HG02981 (cell line): ENCODE data around the gene FAM234B.

ENCODE experiments used
- ATAC-seq: cut with Tn5 transposase; IDR thresholded peaks from one replicate; pipeline ENCODE4 v1.9.1; 2021; ENCODE audit warnings: mild to moderate bottlenecking, moderate library complexity; ENCODE audit not compliant: unreplicated experiment

The FAM234B gene

DNA sequence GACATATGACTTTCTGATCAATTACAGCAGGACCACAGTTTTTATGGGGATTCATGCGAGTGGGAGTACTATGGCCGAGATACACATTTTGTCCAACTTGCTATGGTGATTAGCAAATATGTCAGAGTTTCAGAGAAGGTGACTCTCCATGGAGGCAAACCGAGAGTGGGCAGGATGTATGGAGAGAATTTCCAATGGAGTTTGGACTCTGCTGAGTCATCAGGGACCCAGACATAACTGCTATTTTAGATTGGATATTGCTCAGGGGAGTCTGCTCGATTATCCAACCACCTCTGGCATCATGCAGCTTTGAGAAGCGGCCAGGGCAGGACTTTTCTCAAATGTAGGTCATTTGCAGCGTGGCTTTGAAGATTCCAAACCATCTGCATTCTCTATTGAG is 68.8 kb downstream of the FAM234B start:
- ATAC-seq = no peak

DNA sequence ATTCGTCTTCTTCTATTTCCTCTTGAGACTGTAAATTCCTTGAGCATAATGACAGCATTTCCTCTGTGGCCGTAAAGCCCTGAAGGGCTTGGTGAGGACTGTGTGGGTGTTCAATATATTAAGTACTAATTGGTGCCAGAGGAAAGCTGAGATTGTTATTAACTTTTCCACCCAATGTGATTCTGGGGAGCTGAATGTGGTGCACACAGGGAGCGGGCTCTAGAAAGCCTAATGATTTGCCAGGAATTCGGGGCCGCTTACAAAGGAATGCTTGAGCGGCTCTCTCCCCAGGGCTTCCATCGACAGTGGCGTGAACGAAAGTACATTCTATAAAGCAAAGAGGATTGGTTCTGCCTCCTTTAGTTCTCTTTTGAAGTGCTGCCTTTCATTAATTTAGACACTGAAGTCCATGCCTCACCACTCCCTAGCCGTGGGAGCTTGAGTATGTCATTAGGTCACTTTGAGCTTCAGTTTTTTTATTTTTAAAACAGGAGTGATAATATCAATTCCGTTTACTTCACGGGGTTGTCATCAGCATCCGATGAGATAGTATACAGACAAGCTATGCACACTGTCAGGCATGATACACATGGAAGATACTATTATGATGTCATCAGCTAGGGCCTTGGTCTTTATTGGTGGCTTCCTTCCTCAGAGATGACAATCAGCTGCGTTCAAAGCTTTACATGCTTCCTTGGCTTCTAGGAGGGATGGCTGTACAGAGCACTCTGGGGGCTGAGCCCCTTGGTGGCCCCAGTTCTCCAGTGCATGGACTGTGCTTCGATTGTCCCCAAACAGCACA is 70.3 kb downstream of the FAM234B start:
- no peak for ATAC-seq

DNA sequence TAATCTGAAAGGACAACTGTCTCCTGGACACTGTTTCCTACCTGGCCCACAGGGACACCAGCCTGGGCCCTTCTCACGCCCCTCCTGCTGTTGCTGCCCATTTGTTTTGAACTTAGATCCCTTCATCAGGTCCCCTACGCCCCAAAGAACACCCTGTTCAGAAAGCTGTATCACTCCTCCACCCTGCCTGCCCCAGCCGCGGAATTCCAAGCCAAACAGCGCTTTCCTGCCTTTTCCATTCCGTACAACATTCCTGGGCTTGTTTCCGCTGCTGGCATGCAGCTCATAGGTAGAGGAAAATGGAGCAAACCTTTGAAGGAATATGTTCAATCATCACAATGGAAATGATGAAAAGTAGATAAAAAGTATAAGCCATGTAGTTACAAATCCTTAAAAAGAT is 72.1 kb downstream of the FAM234B start:
- no peak for ATAC-seq

DNA sequence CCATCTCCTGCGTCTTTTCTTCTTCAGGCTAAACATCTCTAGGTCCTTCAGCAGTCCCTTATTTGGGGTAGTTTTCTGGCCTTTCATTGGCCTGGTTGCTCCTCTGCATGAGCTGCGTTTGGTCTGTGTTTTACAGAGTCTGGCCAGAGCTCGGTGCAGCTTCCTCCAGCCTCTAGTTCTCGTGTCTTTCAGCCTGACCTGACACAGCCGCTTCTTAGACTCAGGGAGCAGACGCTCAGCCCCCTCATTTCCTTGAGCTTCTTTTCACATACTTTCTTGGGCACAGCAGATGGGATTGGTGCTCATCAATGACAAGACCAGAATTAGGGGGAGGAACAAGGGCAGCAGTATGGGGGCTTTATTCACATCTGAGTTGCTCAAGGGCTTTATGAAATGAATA is 72.8 kb downstream of the FAM234B start:
- ATAC-seq = no peak

DNA sequence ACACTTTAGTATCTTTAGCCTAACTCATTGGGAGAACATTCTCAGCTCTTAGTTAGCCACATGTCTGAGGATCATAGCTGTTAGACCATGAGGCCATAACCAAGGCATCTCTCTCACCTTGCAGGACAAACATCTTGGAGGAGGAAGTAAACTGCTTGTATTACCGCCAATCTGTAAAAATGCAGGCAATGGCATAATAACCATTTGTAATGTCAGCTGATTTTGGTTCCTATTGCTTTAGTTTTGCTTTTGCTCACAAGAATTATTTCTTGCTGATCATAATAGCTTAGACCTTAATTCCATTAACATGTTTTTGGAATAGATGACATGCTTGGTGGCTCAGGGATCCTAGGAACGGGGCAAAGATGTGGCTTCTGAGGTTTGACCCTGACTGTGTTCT is 75.6 kb downstream of the FAM234B start:
- ATAC-seq = no peak

DNA sequence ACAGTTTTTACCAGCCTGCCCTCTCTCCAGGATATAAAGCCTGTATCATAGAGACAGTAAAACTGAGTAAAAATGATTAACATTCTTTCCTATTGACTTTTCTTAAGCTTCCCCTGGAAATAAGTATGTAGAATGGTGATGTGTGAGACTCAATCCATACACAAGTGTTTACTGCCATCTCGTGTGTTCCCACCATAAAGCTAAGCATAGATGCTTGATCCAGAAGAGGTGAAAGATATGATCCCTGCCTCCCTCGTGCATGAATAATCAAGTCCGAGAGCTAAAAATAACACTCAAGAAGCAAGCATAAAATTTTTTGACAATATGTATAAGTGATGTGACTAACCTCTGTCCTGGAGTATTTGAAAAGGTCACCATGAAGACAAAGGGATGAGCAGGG is 76.2 kb downstream of the FAM234B start:
- ATAC-seq = no peak

DNA sequence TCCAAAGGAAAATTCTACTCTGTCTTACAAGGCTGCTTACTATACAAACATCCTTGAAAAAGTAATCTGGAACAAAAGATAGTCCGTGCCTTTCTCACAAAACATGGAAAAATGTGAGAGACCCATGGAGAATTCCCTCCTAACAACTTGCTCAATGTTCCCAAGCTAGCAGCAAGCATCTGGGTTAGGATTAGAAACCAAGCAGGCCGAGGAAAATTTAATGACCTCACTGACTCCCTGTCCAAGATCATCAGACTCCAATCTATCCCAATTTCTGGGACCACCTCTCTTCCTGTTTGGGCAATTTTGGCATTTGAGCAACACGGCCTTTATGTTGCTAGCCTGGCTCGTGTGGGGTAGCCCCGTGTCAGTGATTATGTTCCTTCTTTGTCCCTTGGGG is 77.4 kb downstream of the FAM234B start:
- ATAC-seq = no peak

DNA sequence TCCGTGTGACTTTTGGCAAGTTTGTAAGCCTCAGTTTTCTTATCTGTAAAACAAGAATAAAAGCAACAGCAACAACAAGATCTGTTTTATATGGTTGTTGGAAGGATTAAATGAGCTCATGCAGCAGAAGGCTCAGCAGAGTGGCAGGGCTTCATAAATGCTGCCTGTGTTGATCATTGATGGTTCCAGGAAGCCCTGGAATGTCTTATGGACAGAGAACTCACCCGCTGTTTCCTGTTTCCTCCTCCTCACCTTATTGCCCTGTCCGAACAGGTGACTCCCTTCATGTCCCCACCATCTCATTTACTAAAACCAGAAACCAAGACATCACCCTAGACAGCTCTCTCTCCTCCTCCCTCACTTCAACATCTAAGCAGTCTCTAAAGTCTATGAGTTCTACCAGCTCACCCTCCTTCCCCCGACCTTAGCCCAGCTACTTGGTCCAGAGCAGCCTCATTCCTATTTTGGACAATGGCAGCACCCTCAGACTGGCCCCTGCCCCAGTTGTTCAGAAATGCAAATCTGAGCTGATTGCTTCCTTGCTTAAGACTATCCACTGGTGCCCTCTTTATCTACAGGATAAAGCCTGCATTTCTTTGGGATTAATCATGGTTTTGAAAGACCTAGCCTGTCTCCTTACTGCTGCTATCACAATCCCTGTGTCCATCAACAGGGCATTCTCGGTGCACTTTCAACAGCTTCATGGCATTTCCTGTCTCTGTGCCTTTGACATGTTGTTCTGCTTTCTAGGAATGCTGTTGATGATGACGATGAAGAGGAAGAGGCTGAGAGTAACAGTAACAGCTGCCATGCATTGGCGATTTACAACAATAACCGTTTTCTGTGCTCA is 80.7 kb downstream of the FAM234B start:
- ATAC-seq = no peak

DNA sequence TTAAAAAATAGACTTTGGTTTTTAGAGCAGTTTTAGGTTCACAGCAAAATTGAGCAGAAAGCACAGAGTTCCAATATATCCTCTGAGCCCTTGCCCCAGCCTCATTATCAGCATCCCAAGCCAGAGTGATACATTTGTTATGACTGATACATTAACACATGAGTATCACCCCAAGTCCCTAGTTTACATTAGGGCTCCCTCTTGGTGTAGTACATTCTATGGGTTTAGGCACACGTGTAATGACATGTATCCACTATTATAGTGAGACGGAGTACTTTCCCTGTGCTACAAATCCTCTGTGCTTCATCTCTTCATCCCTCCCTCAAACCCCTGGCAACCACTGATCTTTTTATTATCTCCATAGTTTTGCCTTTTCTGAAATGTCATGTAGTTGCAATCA is 81.8 kb downstream of the FAM234B start:
- ATAC-seq = no peak

DNA sequence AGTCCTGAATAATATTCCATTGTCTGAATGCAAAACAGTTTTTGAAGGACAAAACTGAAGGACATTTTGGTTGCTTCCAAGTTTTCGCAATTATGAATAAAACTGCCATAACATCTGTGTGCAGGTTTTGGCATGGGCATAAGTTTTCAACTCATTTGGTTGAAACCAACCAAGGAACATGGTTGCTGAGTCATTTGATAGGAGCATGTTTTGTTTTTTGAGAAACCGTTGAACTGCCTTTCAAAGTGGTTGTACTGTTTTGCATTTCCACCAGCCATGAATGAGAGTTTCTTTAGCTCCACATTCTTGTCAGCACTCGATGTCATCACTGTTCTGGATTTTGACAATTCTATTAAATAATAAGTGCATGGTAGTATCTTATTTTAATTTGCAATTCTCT is 82.3 kb downstream of the FAM234B start:
- ATAC-seq = no peak

DNA sequence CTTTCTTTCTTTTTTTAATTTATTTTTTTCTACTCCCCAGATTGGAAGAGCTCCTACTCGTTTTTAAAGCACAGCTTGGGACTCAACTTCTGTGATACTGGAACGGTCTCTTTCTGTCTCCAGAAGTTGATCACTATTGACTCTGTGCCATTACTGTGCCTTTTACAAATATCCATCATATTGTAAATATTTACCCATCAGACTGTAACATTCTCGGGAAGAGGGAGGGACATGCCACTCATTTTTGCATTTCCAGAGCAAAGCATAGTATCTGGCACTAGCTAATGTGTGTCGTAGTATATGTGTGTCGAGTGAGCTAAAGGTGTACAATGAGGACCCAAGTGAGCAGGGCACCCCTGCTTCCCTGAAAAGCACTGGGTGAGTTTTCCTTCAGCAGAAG is 83.3 kb downstream of the FAM234B start:
- ATAC-seq = no peak

DNA sequence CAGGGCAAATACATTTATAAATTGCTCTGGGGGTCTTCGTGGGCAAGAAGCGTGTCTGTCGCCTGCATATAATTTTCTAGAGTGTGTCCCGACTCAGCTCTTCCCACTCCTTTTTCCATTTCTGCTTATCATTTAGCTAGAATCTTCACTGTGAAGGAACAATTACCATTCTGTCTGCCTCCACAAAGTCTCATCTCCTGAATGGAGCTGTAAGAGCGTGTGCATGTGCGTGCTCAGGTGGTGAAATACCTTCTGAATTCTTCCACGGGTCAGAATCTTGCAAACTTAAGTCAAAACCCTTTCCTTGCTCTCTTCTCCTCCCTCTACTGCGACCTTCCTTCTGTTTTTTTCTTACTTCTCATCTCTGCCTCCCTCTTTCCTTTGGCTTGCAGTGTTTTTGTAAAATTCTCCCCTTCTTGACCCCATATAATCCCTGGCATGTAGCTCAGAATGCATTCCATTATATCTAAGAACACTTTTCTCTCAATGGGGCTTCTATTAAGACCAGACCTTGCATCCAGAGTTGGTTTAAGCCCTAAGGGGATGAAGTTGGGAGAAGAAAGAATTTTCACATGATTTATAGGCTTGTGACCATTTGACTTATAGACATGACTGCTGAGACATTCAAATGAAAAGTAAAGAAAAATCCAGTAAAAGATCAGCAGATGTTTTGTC is 84.2 kb downstream of the FAM234B start:
- no peak for ATAC-seq

DNA sequence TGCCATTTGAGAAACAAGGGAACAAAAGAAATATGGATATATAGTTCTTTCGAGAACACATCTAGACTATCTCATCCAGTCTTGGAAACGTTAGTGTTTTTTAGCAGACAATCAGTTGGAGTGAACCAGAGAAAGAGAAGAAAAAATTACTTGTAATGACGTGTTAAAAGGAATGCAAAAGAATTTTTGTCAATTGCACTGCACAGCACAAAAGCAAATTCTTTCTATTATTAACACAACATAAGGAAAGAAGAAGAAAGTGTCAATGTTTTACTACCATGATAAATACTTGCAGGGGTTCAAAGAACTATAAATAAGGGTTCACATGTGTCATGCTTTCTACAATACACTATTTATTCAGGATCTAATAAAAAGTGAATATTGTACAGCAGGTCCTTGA is 86.8 kb downstream of the FAM234B start:
- ATAC-seq = no peak
